Stomach (tissue), 9 donors: ENCODE results near the gene RAPGEF1. TPM values are rescaled to one million over a fixed set of nuclear protein-coding genes. Genes with fewer than 3 reads are reported as not detected.

Experiments used
- DNase-seq, 2 donors: peaks; one replicate each; pipeline versions ENCODE4 v3.0.0 to v3.0.0-alpha.2; 2013 to 2019
- H3K27ac ChIP-seq, 5 donors: fragments of 200-600 bp in 4 of 5; sonication (generic) in 4 of 5; one replicate each; pipeline ENCODE4 v1.5.1; 2013 to 2019; ENCODE audit warnings: mild to moderate bottlenecking in 1 of 5, moderate library complexity in 1 of 5
- H3K27me3 ChIP-seq, 3 donors: fragments of 200-600 bp; sonication (generic); one replicate each; pipeline ENCODE4 v1.5.1; 2017 to 2019; ENCODE audit warnings: mixed run types in 1 of 3
- H3K36me3 ChIP-seq, 4 donors: fragments of 200-600 bp; sonication (generic); 1 replicate in 3 of 4; 2 replicates in 1 of 4; pipeline ENCODE4 v1.5.1; 2016 to 2019
- H3K4me1 ChIP-seq, 4 donors: fragments of 200-600 bp; sonication (generic); one replicate each; pipeline ENCODE4 v1.5.1; 2016 to 2019
- H3K4me3 ChIP-seq, 4 donors: fragments of 200-600 bp; sonication (generic) in 3 of 4; one replicate each; pipeline ENCODE4 v1.5.1; 2016 to 2019; ENCODE audit warnings: mild to moderate bottlenecking in 1 of 4
- H3K9me3 ChIP-seq, 4 donors: fragments of 200-600 bp; sonication (generic); one replicate each; pipeline ENCODE4 v1.5.1; 2016 to 2019
- EP300 ChIP-seq: sonication (generic); formaldehyde crosslinking; IDR thresholded peaks from one replicate; pipeline ENCODE4 v1.6.1; 2017; ENCODE audit warnings: antibody characterized with exemption
- POLR2A ChIP-seq, 4 donors: fragments of 450-650 bp; IDR thresholded peaks; one replicate each; pipeline ENCODE4 v1.6.1; 2016; ENCODE audit warnings: antibody characterized with exemption in 4 of 4, control low read depth in 2 of 4, mild to moderate bottlenecking in 1 of 4, moderate library complexity in 1 of 4
- POLR2AphosphoS5 ChIP-seq, 3 donors: sonication (generic); formaldehyde crosslinking; IDR thresholded peaks; one replicate each; pipeline ENCODE4 v1.6.1; 2016; ENCODE audit warnings: antibody characterized with exemption in 3 of 3
- WGBS, 5 donors: extraction: QIAGEN DNeasy Blood & Tissue Kit in 3 of 5; methylation state at CpG; one replicate each; pipeline versions ENCODE4 v1.1.5 to v1.1.7; 2013 to 2018; 5-methylcytosine and 5-hydroxymethylcytosine counted together
- intact Hi-C: fragments of 100-400 bp; cut with DNase I; formaldehyde crosslinking; loops from one replicate; pipeline ENCODE4 v1.15.1; 2023; ENCODE audit warnings: low total_unique reads
- polyA plus RNA-seq, 3 donors: library from polyadenylated mRNA; stranded (reverse); fragments of 200-250 nt; gene quantifications; one replicate each; pipeline ENCODE4 v1.2.3, GENCODE V29; 2013
- total RNA-seq, 5 donors: library from RNA; depleted of rRNA; stranded (reverse); fragments of >200 nt; gene quantifications; one replicate each; pipeline versions ENCODE4 v1.1.0 to v1.2.3, GENCODE V29; 2014 to 2016
- TF ChIP-seq, protein P1 (sequence below), 7 experiments: fragments of 450-650 bp in 4 of 7; fragments of 200-600 bp in 3 of 7; sonication (generic) in 3 of 7; IDR thresholded peaks; one replicate each; pipeline ENCODE4 v1.5.1; 2016 to 2019; ENCODE audit warnings: antibody characterized with exemption in 7 of 7, control low read depth in 2 of 7, mild to moderate bottlenecking in 1 of 7
- donor health status: healthy with polysubstance abuse.
- donor health status: Bipolar disorder and iron deficiency.
- donor health status: healthy.

Gene RAPGEF1
- total and polyA plus RNA-seq, 8 donors = 8.4 to 84.6 (median 45.1) TPM

DNA sequence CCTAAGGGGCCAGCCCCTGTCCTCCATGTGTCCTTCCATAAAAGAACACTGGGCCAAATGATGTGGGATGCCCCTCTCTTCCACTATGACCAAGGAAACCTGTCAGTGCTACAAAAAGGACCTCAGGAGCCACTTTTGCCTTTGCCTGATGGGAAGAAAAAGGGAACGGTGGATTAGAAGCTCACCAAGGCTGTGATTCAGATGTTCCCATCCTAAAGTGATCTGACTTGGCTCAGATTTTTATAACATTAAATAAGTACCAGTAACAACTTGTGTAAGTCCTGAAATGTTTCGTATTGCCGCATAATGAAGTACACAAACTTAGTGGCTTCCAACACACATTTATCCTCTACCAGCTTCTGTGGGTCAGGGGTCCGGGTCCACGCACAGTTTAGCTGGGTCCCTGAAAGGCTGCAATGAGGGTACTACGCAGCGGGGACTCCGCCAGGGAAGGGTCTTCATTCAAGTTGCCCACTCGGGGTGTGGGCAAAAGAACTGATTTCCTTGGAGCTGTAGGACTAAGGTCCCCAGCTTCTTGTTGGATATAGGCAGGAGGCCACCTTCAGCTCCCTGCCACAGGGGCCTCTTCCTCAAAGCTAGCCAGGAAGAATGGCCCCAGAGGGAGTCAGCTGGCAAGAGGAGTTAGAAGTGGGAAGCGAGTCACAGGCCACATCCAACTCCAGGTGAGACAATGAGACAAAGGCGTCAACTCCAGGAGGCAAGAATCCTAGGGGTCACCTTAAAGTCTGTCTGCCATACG lies 60.4 kb downstream of the RAPGEF1 start:
- Histone ChIP-seq H3K27ac (peak overlapping the region; percentile 13 to 88 (median 77)), H3K4me3 (no peak overlapping the region), H3K9me3 (no peaks in the 10 kb centered on the region), H3K36me3 (no peaks in the 10 kb centered on the region), H3K27me3 (no peaks in the 10 kb centered on the region), H3K4me1 (peaks cover 56 to 86% (median 72%) of the 10 kb centered on the region in 4 donors)
- peak in 1 of 3 donors; percentile 9 for TF ChIP-seq POLR2AphosphoS5 (IDR thresholded peaks at IDR 0.05)
- no peak for TF ChIP-seq EP300
- 83 to 95% (median 92%) methylated on average over 12 of the region's 12 CpGs for WGBS, 5 donors
- intact Hi-C loops = no loop called here
- DNase-seq = no peak

DNA sequence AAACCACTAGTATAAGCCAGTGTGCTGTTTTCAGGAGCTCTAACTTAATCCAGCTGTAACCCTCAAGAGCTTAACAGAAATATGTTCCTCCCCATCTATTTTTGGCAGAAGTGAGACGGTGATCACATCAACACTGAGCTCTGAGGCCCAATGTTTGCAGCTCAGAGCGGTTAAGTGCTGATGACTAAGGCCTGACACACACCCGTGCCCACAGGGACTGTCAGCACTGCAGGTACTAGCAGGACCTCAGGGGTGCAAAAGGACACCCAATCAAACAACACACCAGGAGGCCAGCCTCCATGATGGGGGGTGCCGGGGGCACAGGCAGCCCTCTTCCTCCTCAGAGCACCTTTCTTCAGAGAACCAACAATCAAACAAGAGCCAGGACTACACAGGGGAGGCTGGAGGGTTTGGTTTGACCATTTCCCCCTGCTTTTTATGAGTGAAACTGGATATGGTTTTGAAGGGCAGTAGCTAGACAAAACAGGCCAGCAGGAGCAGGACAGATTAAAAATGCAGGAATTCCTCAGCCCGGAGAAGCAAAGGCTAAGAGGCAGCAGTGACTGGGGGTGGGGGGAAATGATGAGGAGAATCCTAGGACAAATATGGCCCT lies 61.3 kb downstream of the RAPGEF1 start:
- Histone ChIP-seq H3K4me1 (peaks cover 59 to 89% (median 71%) of the 10 kb centered on the region in 4 donors), H3K27me3 (no peaks in the 10 kb centered on the region), H3K36me3 (no peaks in the 10 kb centered on the region), H3K4me3 (no peak overlapping the region), H3K27ac (peak overlapping the region; percentile 13 to 88 (median 77)), H3K9me3 (no peaks in the 10 kb centered on the region)
- intact Hi-C loops = no loop called here
- 13 to 37% (median 24%) methylated on average over 5 of the region's 5 CpGs for WGBS, 5 donors
- DNase-seq = peak; percentile 68 to 82
- TF ChIP-seq, protein P1, sequence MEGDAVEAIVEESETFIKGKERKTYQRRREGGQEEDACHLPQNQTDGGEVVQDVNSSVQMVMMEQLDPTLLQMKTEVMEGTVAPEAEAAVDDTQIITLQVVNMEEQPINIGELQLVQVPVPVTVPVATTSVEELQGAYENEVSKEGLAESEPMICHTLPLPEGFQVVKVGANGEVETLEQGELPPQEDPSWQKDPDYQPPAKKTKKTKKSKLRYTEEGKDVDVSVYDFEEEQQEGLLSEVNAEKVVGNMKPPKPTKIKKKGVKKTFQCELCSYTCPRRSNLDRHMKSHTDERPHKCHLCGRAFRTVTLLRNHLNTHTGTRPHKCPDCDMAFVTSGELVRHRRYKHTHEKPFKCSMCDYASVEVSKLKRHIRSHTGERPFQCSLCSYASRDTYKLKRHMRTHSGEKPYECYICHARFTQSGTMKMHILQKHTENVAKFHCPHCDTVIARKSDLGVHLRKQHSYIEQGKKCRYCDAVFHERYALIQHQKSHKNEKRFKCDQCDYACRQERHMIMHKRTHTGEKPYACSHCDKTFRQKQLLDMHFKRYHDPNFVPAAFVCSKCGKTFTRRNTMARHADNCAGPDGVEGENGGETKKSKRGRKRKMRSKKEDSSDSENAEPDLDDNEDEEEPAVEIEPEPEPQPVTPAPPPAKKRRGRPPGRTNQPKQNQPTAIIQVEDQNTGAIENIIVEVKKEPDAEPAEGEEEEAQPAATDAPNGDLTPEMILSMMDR (IDR thresholded peaks at IDR 0.05) = no peak
- peak; percentile 79 to 89 (median 84) for TF ChIP-seq POLR2AphosphoS5 (IDR thresholded peaks at IDR 0.05)

DNA sequence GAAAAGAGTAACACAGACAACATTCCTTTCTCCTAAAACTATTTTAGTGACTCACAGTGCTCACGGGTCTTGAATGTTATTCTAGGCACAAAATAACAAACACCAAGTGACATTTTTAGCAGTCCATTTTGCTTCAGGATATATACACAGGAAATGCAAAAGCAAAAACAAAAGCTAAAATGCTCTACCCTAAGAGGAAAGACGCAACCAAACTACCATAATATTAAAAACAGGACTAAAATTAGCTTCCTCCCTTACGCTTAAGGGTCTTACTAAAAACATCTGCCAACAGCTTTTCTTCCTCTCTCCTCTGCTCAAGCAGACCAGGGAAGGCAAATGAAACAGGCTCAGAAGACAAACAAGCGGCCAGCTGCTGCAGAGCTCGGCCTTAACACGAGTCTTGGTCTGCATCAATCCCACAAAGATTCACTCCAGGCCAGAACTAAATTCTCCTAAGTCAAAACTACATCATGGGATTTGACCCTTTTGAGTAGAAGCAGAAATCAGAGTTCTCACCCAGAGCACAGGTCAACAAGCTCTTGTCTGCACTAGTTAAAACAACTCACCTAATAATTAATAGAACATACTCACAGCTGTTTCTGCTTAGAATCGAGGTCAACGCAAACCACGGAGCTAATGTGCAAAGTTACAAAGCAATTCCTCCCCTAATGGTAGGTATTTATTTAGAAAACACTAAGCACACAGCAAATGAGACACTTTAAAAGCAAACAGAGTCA lies 62.3 kb downstream of the RAPGEF1 start:
- Histone ChIP-seq H3K4me3 (peak overlapping the region in 1 of 4 donors; percentile 5), H3K36me3 (no peaks in the 10 kb centered on the region), H3K4me1 (peaks cover 56 to 85% (median 69%) of the 10 kb centered on the region in 4 donors), H3K9me3 (no peaks in the 10 kb centered on the region), H3K27me3 (no peaks in the 10 kb centered on the region), H3K27ac (peak overlapping the region; percentile 70 to 88 (median 77))
- intact Hi-C loops = no loop called here
- DNase-seq = peak in 1 of 2 donors; percentile 75
- peak in 2 of 3 donors; percentile 45 to 51 for TF ChIP-seq POLR2AphosphoS5 (IDR thresholded peaks at IDR 0.05)
- TF ChIP-seq, protein P1 (IDR thresholded peaks at IDR 0.05) = no peak
- TF ChIP-seq POLR2A (IDR thresholded peaks at IDR 0.05) = peak in 1 of 4 donors; percentile 6
- WGBS, 5 donors = 8 to 27% (median 11%) methylated on average over 9 of the region's 9 CpGs

DNA sequence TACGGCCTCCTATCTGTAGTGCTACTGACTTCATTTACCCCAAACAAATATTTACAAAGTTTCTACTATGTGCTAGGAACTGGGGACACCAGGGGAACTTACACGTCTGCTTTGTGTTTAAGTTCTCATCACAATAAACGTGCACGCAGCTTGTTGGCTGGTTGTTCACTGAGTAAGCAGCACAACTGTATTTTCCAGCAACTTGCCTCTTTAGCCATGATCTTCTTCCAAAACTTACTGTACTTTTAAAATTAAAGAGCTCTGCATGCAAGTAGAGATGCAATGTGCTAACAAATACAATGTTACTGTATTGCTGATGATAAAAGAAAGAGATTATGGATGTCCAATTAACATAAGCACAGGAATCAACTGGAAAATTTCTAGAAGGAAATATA lies 62.8 kb downstream of the RAPGEF1 start:
- DNase-seq = peak in 1 of 2 donors; percentile 40
- H3K9me3 ChIP-seq = no peaks in the 10 kb centered on the region
- H3K4me3 ChIP-seq = peak overlapping the region in 1 of 4 donors; percentile 5
- WGBS, 5 donors = 10 to 36% (median 17%) methylated on average over 4 of the region's 4 CpGs
- intact Hi-C loops = no loop called here
- TF ChIP-seq POLR2AphosphoS5 (IDR thresholded peaks at IDR 0.05) = no peak
- no peak for TF ChIP-seq EP300
- no peak for TF ChIP-seq POLR2A (IDR thresholded peaks at IDR 0.05)
- TF ChIP-seq, protein P1 (IDR thresholded peaks at IDR 0.05) = no peak
- peak overlapping the region; percentile 57 to 88 (median 77) for H3K27ac ChIP-seq
- no peaks in the 10 kb centered on the region for H3K36me3 ChIP-seq
- no peaks in the 10 kb centered on the region for H3K27me3 ChIP-seq
- peaks cover 53 to 85% (median 67%) of the 10 kb centered on the region in 4 donors for H3K4me1 ChIP-seq
